Calu3 (cell line): ENCODE results near the gene LDLRAD4. TPM values are rescaled to one million over a fixed set of nuclear protein-coding genes. Genes with fewer than 3 reads are reported as not detected.
"Not testable (repeated sequence)": the region's sequence is repeated elsewhere in the genome, so short reads cannot be mapped to it uniquely, and the experiment has no call there.

Experiments used
- BruUV-seq: library from RNA; stranded (reverse); fragments of 400-500 nt; replicated peaks from 2 replicates; lab custom pipeline; 2021; lab: Mats Ljungman, UMichigan
- CTCF ChIA-PET: fragments of 300-600 bp; sonication (Branson Sonifier 250); formaldehyde crosslinking; loops from one replicate; lab custom pipeline; 2022; ENCODE audit warnings: antibody characterized with exemption; lab: Charles Lee
- DNase-seq: peaks from one replicate; pipeline ENCODE4 v3.0.0; 2022
- H3K27ac Mint-ChIP-seq: one replicate; pipeline ENCODE4 v1.8.0; 2022; ENCODE audit warnings: mixed read lengths; ENCODE audit not compliant: unreplicated experiment
- H3K27me3 Mint-ChIP-seq: one replicate; pipeline ENCODE4 v1.8.0; 2022; ENCODE audit warnings: mixed read lengths; ENCODE audit not compliant: unreplicated experiment
- H3K36me3 Mint-ChIP-seq: one replicate; pipeline ENCODE4 v1.8.0; 2022; ENCODE audit warnings: mild to moderate bottlenecking, moderate library complexity, mixed read lengths; ENCODE audit not compliant: insufficient read depth, unreplicated experiment
- H3K4me1 Mint-ChIP-seq: one replicate; pipeline ENCODE4 v1.8.0; 2022; ENCODE audit warnings: mild to moderate bottlenecking, low read depth, mixed read lengths; ENCODE audit not compliant: unreplicated experiment
- H3K4me3 Mint-ChIP-seq: one replicate; pipeline ENCODE4 v1.8.0; 2022; ENCODE audit warnings: mild to moderate bottlenecking, low read depth, moderate library complexity, mixed read lengths; ENCODE audit not compliant: unreplicated experiment
- H3K9me3 Mint-ChIP-seq: one replicate; pipeline ENCODE4 v1.8.0; 2022; ENCODE audit warnings: low read depth, mixed read lengths; ENCODE audit not compliant: unreplicated experiment
- intact Hi-C: fragments of 100-400 bp; cut with micrococcal nuclease; formaldehyde crosslinking; loops from one replicate; pipeline ENCODE4 v1.10.0; 2022; ENCODE audit not compliant: unreplicated experiment
- total RNA-seq: library from RNA; stranded (reverse); gene quantifications from 2 replicates; pipeline ENCODE4 v1.2.3, GENCODE V29; 2022
- TF ChIP-seq, protein P1 (sequence below): fragments of 200-600 bp; IDR thresholded peaks from one replicate; pipeline ENCODE4 v1.8.0; 2022; ENCODE audit warnings: antibody characterized with exemption; ENCODE audit not compliant: unreplicated experiment

The LDLRAD4 gene
- total RNA-seq, 1 experiment from 2014 or later, result 0.50 TPM

GRCh38 chr18:13337369-13337768, 118.8 kb downstream of the LDLRAD4 start:
- no peak for DNase-seq
- BruUV-seq, result no TSS peak
- H3K27me3 Mint-ChIP-seq, result peaks cover 36% of the 10 kb centered on the region
- no peaks in the 10 kb centered on the region for H3K4me1 Mint-ChIP-seq
- no peak overlapping the region for H3K4me3 Mint-ChIP-seq
- TF ChIP-seq, protein P1, sequence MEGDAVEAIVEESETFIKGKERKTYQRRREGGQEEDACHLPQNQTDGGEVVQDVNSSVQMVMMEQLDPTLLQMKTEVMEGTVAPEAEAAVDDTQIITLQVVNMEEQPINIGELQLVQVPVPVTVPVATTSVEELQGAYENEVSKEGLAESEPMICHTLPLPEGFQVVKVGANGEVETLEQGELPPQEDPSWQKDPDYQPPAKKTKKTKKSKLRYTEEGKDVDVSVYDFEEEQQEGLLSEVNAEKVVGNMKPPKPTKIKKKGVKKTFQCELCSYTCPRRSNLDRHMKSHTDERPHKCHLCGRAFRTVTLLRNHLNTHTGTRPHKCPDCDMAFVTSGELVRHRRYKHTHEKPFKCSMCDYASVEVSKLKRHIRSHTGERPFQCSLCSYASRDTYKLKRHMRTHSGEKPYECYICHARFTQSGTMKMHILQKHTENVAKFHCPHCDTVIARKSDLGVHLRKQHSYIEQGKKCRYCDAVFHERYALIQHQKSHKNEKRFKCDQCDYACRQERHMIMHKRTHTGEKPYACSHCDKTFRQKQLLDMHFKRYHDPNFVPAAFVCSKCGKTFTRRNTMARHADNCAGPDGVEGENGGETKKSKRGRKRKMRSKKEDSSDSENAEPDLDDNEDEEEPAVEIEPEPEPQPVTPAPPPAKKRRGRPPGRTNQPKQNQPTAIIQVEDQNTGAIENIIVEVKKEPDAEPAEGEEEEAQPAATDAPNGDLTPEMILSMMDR, result no peak
- CTCF ChIA-PET, result interaction anchor here (0.7 kb wide), 1 partner anchor 429 kb away, joined by 3 read pairs; no protein-coding TSS in a partner anchor
- H3K36me3 Mint-ChIP-seq, result no peaks in the 10 kb centered on the region
- no peak overlapping the region for H3K27ac Mint-ChIP-seq
- H3K9me3 Mint-ChIP-seq, result no peaks in the 10 kb centered on the region
- intact Hi-C loops, result no loop called here

- intact Hi-C loops, result no loop called here
- CTCF ChIA-PET, result no interaction called here
- Mint-ChIP-seq H3K4me1 (no peaks in the 10 kb centered on the region), H3K27ac (no peak overlapping the region), H3K4me3 (no peak overlapping the region), H3K9me3 (no peaks in the 10 kb centered on the region), H3K36me3 (no peaks in the 10 kb centered on the region), H3K27me3 (peaks cover 36% of the 10 kb centered on the region)
- no TSS peak for BruUV-seq
- no peak for DNase-seq
- TF ChIP-seq, protein P1, result no peak
These were observed 119.8 kb downstream of the LDLRAD4 start for GRCh38 chr18:13338318-13338717.

DNA sequence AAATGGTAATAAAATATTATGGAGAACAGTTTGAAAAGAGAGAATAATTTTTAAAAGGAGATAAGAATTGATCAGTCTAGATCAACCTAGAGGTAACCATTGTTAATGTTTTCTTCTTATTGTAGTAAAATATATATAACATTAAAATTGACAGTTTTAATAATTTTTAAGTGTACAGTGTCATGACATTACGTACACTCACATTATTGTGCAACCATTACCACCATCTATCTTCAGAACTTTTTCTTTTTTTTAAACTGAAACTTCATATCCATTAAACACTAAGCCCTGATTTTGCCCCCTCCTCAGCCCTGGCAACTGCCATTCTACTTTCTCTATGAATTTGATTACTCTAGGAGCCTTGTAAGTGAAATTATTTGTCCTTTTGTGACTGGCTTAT, 121.1 kb downstream of the LDLRAD4 start:
- TF ChIP-seq, protein P1, result no peak
- CTCF ChIA-PET, result no interaction called here
- peaks cover 36% of the 10 kb centered on the region for H3K27me3 Mint-ChIP-seq
- no peak overlapping the region for H3K4me3 Mint-ChIP-seq
- intact Hi-C loops, result no loop called here
- H3K9me3 Mint-ChIP-seq, result no peaks in the 10 kb centered on the region
- DNase-seq, result no peak
- H3K4me1 Mint-ChIP-seq, result no peaks in the 10 kb centered on the region
- no peak overlapping the region for H3K27ac Mint-ChIP-seq
- no peaks in the 10 kb centered on the region for H3K36me3 Mint-ChIP-seq
- no TSS peak for BruUV-seq

DNA sequence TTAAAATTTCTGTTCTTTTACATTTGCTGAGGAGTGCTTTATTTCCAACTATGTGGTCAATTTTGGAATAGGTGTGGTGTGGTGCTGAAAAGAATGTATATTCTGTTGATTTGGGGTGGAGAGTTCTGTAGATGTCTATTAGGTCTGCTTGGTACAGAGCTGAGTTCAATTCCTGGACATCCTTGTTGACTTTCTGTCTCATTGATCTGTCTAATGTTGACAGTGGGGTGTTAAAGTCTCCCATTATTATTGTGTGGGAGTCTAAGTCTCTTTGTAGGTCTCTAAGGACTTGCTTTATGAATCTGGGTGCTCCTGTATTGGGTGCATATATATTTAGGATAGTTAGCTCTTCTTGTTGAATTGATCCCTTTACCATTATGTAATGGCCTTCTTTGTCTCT, 127.9 kb downstream of the LDLRAD4 start:
- H3K27me3 Mint-ChIP-seq, H3K36me3 Mint-ChIP-seq, H3K27ac Mint-ChIP-seq, BruUV-seq, DNase-seq, intact Hi-C loops, H3K4me1 Mint-ChIP-seq, CTCF ChIA-PET, H3K4me3 Mint-ChIP-seq: not testable (repeated sequence)
- peaks cover 11% of the 10 kb centered on the region for H3K9me3 Mint-ChIP-seq

DNA sequence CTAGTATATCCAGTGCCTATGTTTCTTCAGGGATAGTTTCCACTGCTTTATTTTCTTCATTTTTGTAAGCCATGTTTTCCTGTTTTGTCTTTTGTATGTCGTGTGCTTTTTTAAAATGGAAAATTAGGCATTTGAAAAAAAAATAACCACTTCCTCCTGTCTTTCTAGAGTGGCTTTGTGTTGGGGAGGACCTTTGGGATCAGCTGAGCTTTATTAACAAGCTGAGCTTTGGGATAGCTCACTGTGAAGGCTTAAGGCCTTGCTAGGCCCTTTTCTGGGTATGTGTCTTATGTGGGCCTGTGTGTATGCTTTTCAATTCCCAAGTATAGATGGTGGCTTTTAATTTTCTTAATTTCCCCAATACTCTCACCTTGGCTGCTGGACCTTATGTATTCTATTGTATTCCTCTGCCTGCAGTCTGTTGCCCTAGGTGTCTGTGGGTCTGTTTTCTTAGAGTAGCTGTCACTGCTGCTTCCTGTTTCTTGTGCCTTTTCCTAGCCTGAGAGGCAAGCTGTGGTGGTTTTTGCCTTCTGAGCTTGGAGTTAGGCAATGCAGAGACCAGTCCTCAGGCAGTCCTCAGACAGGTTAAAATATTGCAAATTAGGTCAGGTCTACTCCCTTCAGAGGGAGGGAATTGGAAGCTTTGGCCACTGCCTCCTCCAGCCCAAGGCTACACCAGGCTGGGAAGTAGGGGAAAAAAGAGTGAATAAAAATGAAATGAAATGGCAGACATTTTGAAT, 134.7 kb downstream of the LDLRAD4 start:
- peaks cover 12% of the 10 kb centered on the region for H3K9me3 Mint-ChIP-seq
- TF ChIP-seq, protein P1, result no peak
- H3K36me3 Mint-ChIP-seq, result no peaks in the 10 kb centered on the region
- CTCF ChIA-PET, result no interaction called here
- no TSS peak for BruUV-seq
- H3K27ac Mint-ChIP-seq, result no peak overlapping the region
- H3K4me3 Mint-ChIP-seq, result no peak overlapping the region
- no peaks in the 10 kb centered on the region for H3K4me1 Mint-ChIP-seq
- no peaks in the 10 kb centered on the region for H3K27me3 Mint-ChIP-seq
- intact Hi-C loops, result no loop called here
- DNase-seq, result no peak
